Uterus (tissue), 2 donors: ENCODE data around the gene GASK1B.

Experiments used
- CTCF ChIP-seq, 4 experiments: fragments of 200-600 bp in 2 of 4; fragments of 450-650 bp in 2 of 4; sonication (generic) in 2 of 4; IDR thresholded peaks; one replicate each; pipeline ENCODE4 v1.5.1; 2016 to 2019; ENCODE audit warnings: antibody characterized with exemption in 4 of 4, mild to moderate bottlenecking in 2 of 4, moderate library complexity in 1 of 4
- POLR2A ChIP-seq, 2 donors: fragments of 450-650 bp; IDR thresholded peaks; one replicate each; pipeline ENCODE4 v1.6.1; 2016; ENCODE audit warnings: antibody characterized with exemption in 2 of 2, mild to moderate bottlenecking in 1 of 2, moderate library complexity in 1 of 2

- no peak for TF ChIP-seq CTCF (IDR thresholded peaks at IDR 0.05)
- TF ChIP-seq POLR2A (IDR thresholded peaks at IDR 0.05), result no peak
These were observed 13.6 kb downstream of the GASK1B start for GRCh38 chr4:158159054-158159717.
